ENCODE measurements around the gene DACT2. TPM values are rescaled to one million over a fixed set of nuclear protein-coding genes. Genes with fewer than 3 reads are reported as not detected.
"Not testable (repeated sequence)": the region's sequence is repeated elsewhere in the genome, so short reads cannot be mapped to it uniquely, and the experiment has no call there.

The DACT2 gene
- polyA plus RNA-seq, 3 donors = 1.0 to 3.0 (median 2.4) TPM

DNA sequence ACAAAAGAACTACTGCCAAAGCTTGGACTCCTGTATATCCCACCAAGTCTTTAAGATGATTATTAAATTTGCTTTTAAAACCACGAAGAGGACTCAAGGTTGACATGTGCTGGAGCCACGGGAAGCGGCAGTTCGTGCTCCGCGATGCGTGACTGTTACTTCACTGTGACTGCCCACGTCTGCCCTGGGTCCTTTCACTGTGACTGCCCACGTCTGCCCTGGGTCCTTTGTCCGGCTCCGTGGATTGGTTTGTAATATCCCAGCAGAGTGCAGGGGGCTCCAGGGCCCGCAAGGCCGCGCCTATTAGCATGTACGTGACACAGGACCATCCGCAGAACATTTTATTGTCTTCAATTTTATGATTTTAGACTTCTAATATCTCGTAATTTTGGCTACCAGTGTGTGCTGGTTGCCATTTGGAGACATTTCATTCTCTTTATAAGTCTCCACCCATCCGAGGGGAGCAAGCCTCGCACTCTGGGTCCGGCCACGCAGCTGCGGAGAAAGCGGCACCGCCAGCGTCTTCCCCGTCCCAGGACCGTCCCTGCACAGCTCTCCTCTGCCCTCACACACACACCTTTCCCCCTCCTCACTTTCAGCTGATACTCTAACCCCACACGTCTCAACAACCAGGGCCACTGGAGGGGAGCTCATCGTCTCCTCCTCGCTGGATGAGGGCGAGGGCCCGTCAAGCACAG, 42.9 kb downstream of the DACT2 start:
- H3K27ac ChIP-seq (ENCODE audit: low read depth, low read length) = no peak overlapping the region
- WGBS, 3 donors = 90 to 92% (median 91%) methylated on average over 32 of the region's 32 CpGs

DNA sequence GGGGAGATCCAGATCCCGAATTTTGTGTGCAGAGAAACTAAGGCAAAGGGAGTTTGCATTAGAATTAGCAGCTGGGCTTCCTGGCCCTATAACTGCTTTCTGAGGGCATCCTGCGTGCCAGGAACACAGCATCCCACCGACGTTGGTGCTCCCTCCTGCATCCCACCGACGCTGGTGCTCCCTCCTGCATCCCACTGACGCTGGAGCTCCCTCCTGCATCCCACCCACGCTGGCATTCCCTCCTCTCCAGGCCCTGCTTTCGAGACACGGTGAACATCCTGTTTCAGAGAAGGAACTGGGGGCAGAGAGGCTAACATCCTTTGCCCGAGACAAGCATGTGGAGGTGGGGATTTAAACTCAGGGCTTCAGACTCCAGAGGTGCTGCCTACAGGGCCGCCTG, 44.4 kb downstream of the DACT2 start:
- WGBS, 3 donors = 49 to 64% (median 57%) methylated on average over 12 of the region's 12 CpGs
- no peak overlapping the region for H3K27ac ChIP-seq (ENCODE audit: low read depth, low read length)

DNA sequence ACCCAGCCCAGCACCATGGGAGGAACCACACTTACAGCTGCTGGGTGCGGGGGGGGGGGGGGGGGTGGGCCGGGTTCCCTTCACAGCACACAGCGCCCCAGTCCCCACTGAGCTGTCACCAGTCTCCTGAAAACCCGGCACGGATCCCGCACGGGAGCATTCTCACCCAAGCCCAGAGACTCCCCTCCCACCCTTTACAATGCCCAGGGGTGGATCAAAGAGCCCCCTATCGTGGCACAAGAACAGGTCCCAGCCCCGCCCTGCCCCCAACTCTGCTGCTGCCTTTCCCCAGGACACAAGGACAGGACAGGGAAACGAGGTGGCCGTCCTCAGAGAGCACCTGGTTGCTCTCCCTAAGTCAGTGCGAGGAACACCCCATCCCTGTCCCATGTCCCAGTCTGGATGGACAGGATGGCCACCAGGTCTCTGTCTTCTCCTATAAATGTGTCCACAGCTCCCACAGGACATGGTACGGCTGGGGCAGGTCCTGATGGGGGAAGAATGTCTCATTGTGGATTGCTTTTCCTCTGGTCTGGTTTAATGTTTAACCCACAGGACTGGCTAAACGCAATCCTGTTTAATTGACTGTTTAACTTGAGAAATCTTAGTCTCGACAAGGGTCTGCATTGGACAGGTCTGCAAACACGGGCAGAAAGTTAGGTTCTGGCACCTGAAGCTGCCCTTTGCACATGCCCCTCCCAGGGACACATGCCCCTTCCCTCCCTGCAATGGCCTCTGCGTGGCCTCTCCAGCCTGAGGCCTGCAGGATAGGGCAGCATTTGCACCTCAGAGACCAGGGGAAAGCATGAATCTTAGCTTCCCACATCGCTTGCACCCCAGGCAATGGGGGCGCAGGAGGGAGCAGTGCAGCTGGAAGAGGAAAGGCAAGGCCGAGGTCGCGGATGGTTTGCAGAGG, 45.3 kb downstream of the DACT2 start:
- 24 to 61% (median 59%) methylated on average over 21 to 22 of the region's 22 CpGs for WGBS, 3 donors
- H3K27ac ChIP-seq (ENCODE audit: low read depth, low read length) = no peak overlapping the region

DNA sequence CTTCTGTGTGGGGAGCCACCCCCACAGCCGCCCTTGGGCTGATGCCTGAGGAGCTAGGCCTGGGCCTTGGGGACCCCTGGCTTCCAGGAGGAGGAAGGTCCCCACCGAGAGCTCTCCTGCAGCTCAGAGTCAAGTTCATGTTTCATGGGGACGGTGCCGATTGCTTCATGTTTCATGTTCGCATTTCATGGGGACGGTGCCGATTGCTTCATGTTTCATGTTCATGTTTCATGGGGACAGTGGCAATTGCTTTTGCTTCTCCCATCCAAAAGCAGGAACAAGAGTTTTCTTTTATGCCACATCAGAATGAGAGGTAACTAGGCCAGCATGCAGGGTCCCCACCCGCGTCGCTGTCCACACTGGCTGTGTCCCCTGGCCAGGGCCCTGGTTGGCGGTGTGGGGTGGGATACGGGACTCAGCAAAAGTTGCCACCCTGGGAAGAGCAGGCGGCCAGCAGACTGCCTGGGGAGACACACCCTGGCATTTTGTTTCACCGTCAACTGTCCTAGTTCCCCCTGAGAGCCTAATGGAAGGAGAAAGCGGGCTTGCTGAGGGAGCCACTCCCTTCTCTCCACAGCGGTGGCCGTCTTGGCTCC, 46.0 kb downstream of the DACT2 start:
- WGBS, 3 donors = 59 to 66% (median 64%) methylated on average over 15 to 17 of the region's 17 CpGs
- H3K27ac ChIP-seq (ENCODE audit: low read depth, low read length) = no peak overlapping the region

DNA sequence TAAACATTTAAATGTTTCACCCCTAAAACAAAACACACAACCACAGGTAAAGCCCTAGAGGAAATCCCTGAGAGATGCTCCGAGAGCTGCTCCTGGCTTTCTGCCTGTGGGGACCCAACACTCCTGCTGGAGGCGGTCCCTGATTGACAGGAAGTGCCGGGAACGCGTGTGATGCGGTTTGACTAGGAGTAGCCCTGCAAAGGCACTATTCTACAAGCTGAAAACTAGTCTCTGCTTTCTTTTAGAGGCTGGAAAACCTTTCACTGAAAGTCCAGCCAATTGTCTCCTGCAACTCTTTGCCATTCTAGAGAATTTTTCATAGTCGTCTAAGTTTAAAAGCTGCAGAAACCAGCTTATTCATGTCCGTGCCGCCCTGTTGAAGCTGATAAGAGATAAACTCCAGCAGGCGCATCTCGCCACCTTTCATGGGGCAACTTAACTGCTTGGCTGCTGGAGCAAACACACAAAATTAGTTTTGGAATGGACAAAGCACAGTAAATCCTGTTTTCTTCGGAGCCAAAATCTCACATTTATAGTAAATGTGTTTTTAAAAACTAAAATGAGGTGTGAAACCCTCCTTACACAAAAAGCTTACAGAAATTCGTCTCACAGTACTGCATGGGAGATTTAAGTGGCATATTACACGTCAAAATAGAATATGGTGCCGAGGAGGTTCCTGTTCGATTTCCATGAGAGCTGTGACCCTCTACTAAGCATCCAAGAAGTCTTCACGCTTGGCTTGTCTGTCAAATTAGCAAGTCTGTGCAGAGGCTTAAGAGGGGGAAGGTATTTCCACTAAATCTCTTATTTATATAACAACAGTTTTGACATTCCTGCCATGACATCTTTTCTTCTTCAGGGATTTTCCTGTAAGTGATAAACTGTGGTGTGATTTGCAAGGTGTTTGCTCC, 46.9 kb downstream of the DACT2 start:
- 39 to 50% (median 40%) methylated on average over 17 of the region's 17 CpGs for WGBS, 3 donors
- H3K27ac ChIP-seq (ENCODE audit: low read depth, low read length) = no peak overlapping the region

DNA sequence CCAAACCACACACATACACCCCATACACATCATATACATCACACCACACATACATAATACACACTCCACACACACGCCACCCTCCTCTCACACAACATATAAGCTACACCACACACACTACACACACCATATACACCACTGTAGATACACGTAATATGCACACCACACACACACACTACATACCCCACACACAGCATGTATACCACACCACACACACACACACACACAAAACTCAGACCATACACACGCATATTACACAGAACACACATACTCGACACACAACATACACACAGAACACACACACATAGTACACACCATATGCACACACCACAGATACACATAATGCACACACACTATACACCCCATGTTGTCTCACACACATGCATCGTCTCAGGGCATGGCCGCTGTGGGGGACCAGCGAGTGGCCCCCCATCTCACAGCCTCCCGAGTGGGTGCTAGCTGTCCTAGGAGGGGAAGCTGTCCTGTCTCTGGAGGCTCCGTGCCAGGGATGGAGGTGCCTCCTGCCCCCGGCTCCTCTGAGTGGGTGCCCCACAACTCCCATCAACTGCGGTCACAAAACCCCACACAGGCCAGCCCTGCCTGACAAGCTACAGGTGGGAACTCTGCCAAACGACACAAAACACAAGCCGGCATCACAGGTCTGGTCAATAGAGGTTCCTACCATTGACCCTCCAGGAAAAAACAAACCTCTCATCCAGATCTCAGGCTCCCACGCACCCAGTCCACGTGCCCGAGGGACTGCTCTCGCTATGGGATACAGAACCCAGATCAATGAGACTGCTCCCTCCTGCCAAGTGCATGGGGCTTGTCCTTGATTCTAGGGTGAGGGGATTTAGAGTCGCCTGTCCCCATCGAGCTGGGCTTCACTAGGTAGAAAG, 49.1 kb downstream of the DACT2 start:
- WGBS, 3 donors = 71 to 93% (median 85%) methylated on average over 19 of the region's 19 CpGs
- no peak overlapping the region for H3K27ac ChIP-seq (ENCODE audit: low read depth, low read length)

DNA sequence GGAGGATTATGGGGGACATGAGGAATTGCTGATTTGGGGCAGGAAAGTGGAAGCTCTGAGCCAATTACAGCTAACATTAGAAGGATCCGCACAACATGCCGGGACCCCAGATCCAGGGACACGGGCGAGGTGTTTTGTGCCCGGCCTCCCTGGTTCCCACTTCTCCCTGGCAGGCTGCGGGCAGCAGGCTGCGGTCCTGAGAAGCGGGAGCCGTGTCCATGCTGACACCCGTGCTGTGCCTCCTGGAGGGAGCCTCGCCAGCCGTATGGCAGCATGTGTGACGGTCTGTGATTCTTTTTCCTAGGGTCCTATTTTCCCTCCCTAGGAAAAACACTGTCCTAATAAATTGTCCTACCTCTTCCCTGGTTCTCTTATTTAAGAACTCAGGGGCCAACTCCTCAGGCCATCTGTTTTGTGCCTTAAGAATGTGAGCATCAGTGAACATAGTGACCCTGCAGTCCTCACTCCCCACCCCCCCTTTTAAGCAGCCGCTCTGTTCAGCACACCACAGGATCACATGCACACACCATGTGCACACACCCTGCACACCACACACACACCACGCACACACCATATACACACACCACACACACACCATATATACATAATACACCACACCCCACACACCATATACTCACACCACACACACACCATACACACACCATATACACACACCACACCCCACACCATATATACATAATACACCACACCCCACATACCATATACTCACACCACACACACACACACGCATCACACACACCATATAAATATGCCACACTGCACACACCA, 49.9 kb downstream of the DACT2 start:
- no peak overlapping the region for H3K27ac ChIP-seq (ENCODE audit: low read depth, low read length)
- 89 to 97% (median 94%) methylated on average over 14 to 16 of the region's 16 CpGs for WGBS, 3 donors

DNA sequence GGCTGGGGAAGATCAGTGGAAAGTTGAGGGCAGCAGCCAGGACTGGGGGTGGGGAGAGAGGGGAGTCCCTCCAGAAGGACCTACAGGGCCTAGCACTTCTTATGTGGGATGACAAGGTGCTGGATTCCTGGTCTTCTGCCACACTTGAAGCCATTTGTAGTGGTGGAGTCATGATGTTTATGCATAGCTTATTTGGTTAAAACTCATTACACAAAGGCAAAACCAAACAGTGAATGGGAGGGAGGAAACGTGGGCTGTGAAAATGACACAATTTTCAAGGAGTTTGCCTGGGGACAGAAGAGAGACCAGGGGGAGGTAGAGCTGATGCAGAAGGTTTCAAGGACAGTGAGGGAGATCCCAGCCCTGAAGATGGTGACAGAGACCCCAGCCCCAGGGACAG, 50.8 kb downstream of the DACT2 start:
- 45 to 52% (median 49%) methylated on average over 1 of the region's 1 CpG for WGBS, 3 donors
- no peak overlapping the region for H3K27ac ChIP-seq (ENCODE audit: low read depth, low read length)

DNA sequence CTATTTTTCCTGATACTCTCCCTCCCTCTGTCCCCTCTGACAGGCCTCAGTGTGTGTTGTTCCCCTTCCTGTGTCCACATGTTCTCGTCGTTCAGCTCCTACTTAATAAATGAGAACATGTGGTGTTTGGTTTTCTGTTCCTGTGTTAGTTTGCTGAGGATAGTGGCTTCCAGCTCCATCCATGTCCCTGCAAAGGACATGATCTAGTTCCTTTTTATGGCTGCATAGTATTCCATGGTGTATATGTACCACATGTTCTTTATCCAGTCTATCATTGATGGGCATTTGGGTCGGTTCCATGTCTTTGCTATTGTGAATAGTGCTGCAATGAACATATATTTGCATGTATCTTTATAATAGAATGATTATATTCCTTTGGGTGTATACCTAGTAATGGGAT, 51.8 kb downstream of the DACT2 start:
- 77 to 83% (median 82%) methylated on average over 3 of the region's 3 CpGs for WGBS, 3 donors
- not testable (repeated sequence) for H3K27ac ChIP-seq (ENCODE audit: low read depth, low read length)

DNA sequence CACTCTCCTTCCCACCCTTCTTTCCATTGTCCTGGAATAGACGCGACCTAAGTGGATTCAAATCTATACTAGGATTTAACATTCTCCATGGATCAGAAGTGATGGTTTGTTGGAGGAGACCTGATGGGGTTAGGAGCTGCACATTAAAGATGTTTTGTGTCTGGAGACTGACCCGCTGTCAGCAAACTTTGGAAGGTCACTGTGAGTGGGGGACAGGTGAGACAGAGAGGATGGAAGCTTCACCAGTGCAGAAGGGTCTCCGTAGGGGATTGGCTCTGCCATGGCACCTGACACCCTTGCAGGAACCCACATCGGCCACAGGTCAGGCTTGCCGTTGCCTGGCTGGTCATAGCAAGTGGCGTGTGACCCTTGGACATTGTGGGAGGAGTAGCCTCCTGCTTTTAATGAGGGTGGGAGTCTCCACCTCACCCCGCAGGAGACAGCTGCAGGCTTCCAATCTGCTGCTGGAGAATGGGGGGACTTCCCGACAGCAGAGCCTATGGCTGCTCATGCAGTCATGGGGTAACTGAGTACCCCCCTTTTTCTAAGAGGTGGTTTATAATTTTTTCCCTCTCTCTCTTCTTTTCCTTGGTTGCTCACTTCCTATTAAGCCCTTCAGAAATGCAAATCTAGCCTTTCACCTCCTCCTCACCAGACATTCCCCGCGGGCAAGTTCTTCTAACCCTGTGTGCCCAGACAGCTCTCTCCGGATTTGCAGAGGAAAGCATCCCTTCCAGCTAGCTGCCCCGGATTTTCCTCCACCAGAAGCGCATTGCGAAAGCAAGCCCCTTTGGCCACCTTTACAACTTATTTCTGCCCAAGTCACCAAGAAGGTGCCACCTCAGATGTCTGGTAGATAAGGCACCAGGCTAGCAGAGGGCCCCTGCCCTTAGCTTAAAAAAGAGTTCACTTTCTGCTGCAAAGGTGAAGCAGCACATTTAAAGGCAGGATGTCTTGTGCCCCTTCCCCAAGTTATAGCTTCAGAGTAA, 53.5 kb downstream of the DACT2 start:
- no peak overlapping the region for H3K27ac ChIP-seq (ENCODE audit: low read depth, low read length)
- 80 to 90% (median 84%) methylated on average over 15 of the region's 15 CpGs for WGBS, 3 donors

DNA sequence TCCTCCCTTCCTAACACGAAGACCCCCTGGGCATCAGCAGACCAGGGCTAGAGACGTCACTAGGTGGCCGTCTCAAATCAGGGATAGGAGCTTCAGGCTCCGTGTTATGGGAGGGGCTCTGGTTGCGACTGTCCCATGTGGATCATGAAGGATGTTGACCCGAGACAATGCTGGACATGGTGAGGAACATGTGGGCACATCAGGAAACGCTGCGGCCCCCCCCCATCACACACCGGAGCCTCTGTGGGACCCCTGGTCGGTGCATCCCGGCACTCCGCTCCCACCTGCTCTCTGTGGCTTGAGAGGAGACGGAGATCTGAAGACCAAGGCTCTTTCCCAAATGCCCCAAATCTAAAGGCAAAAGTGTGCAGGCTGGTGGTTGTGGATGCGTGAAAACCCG, 54.2 kb downstream of the DACT2 start:
- 83 to 89% (median 84%) methylated on average over 15 of the region's 15 CpGs for WGBS, 3 donors
- no peak overlapping the region for H3K27ac ChIP-seq (ENCODE audit: low read depth, low read length)

DNA sequence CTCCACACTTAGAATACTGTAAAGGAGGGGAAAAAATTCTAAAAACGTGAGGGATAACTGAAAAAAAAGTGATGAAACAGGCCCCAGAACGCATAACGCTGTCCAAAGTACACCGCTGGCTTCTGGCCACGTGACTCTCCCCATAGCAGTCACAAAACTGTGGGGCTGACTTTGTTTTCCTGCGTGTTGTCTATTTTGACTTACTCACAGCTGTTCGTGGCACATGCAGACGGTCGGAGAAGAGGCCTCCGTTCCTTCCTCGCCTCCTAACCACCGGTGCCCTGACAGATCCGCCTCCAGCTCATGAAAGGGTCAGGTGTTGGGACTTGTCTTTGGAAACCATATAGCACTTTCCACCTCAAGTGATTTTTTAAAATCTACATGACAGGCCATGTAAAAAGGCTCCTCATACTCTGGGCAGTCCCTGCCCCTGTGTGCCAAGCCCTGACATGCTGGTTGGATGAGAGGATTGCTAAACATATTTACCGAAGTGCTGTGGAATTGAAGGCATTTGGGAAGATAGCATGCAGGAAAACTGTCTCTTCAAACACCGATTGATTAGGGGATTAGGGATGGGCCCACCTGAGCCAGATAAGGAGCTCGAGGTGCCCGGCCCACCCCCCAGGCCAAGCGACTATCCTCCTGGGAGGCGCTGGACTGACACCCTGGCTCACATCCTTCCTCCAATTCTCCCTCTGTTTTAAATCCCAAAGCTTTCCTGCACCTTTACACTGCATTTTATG, 54.8 kb downstream of the DACT2 start:
- WGBS, 3 donors = 52 to 68% (median 65%) methylated on average over 19 of the region's 19 CpGs

DNA sequence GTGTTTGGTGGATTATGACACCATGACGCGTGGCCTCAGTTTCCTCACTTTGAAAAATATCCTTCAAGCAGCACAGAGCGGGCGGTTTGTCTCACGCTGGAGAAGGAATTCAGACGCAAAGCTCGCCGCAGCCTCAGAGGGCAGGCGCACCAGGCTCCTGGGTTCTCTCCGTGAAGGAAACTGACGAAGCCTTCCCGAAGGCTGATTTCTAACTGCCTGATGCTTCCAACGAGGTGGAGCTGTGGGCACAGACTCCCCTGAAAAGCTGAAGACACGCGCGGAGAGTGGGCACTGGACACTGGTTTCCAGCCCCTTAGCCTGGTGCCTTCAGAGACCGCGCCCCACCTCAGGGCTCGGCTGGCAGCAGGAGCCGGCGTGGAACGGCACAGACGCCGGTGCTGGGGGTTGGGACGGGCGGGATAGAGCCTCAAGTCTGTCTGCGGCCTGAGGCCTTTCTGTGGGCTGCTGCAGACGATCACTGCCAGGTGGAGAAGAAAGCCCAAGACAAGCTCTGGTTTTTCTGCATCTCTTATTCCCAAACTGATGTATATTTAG, 56.1 kb downstream of the DACT2 start:
- H3K27ac ChIP-seq (ENCODE audit: low read depth, low read length) = no peak overlapping the region
- WGBS, 3 donors = 90 to 93% (median 92%) methylated on average over 28 of the region's 28 CpGs

More for the DNA sequence above, 54.8 kb downstream of the DACT2 start:
- H3K27ac ChIP-seq (ENCODE audit: low read depth, low read length) = no peak overlapping the region

DNA sequence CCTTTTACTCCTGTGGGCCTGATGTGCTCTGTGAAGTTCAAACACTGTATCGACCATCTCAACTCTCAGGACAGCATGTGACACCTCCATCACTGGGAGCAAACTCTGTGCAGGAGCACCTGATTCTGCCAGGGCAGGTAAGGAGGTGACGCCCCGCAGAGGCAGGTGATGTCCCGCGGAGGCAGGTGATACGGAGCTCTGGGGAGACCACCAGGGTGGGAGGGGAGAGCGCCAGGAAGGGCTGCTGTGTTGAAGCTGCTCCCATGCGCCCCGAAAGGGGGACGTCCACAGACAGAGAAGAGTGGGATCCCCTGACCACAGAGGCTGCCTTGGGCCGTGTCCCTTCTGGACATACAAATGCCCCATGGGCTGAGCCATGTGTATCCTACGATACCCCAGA, 58.3 kb downstream of the DACT2 start:
- H3K27ac ChIP-seq (ENCODE audit: low read depth, low read length) = no peak overlapping the region
- 81 to 93% (median 93%) methylated on average over 12 of the region's 12 CpGs for WGBS, 3 donors
